Esophagus (tissue), 2 donors: ENCODE measurements around the gene SLC10A1. TPM values are rescaled to one million over a fixed set of nuclear protein-coding genes. Genes with fewer than 3 reads are reported as not detected.

Experiments
- H3K27ac ChIP-seq, 2 donors: one replicate each; pipeline ENCODE4 v1.5.1; 2013; ENCODE audit warnings: low read depth in 2 of 2, mild to moderate bottlenecking in 2 of 2, inconsistent platforms in 1 of 2, low read length in 1 of 2, moderate library complexity in 1 of 2
- H3K27me3 ChIP-seq, 2 donors: one replicate each; pipeline ENCODE4 v1.6.1; 2013; ENCODE audit warnings: low read length in 2 of 2, control low read depth in 1 of 2, mild to moderate bottlenecking in 1 of 2; ENCODE audit not compliant: insufficient read depth in 2 of 2, control insufficient read depth in 1 of 2
- H3K36me3 ChIP-seq, 2 donors: one replicate each; pipeline ENCODE4 v1.6.1; 2013; ENCODE audit warnings: low read length in 1 of 2; ENCODE audit not compliant: control insufficient read depth in 2 of 2, insufficient read depth in 2 of 2
- H3K4me1 ChIP-seq, 2 donors: one replicate each; pipeline ENCODE4 v1.6.1; 2013; ENCODE audit warnings: low read length in 1 of 2; ENCODE audit not compliant: control insufficient read depth in 2 of 2, insufficient read depth in 2 of 2
- H3K4me3 ChIP-seq, 2 donors: one replicate each; pipeline ENCODE4 v1.5.1; 2013; ENCODE audit warnings: low read length in 2 of 2, mild to moderate bottlenecking in 2 of 2, low read depth in 1 of 2, moderate library complexity in 1 of 2
- H3K9me3 ChIP-seq, 2 donors: one replicate each; pipeline ENCODE4 v1.6.1; 2013; ENCODE audit warnings: mild to moderate bottlenecking in 2 of 2, low read depth in 1 of 2, low read length in 1 of 2, moderate library complexity in 1 of 2; ENCODE audit not compliant: control insufficient read depth in 2 of 2, insufficient read depth in 1 of 2
- WGBS, 2 donors: extraction: QIAGEN DNeasy Blood & Tissue Kit; methylation state at CpG; one replicate each; pipeline ENCODE4 v1.1.7; 2013; 5-methylcytosine and 5-hydroxymethylcytosine counted together
- polyA plus RNA-seq, 2 donors: library from polyadenylated mRNA; stranded (reverse); fragments of 200-250 nt; gene quantifications; one replicate each; pipeline ENCODE4 v1.2.3, GENCODE V29; 2013
- donor health status: healthy with polysubstance abuse.
- donor health status: Bipolar disorder and iron deficiency.

The SLC10A1 gene
- polyA plus RNA-seq, 2 donors, result not detected

- Histone ChIP-seq H3K4me1 (no peaks in the 10 kb centered on the region), H3K27me3 (no peaks in the 10 kb centered on the region), H3K36me3 (peaks cover 16 to 21% of the 10 kb centered on the region in 2 donors), H3K9me3 (no peaks in the 10 kb centered on the region), H3K27ac (no peak overlapping the region), H3K4me3 (no peak overlapping the region)
- 81 to 94% methylated on average over 3 of the region's 3 CpGs for WGBS, 2 donors
Observed at GRCh38 chr14:69775012-69775411, 22.0 kb downstream of the SLC10A1 start.

DNA sequence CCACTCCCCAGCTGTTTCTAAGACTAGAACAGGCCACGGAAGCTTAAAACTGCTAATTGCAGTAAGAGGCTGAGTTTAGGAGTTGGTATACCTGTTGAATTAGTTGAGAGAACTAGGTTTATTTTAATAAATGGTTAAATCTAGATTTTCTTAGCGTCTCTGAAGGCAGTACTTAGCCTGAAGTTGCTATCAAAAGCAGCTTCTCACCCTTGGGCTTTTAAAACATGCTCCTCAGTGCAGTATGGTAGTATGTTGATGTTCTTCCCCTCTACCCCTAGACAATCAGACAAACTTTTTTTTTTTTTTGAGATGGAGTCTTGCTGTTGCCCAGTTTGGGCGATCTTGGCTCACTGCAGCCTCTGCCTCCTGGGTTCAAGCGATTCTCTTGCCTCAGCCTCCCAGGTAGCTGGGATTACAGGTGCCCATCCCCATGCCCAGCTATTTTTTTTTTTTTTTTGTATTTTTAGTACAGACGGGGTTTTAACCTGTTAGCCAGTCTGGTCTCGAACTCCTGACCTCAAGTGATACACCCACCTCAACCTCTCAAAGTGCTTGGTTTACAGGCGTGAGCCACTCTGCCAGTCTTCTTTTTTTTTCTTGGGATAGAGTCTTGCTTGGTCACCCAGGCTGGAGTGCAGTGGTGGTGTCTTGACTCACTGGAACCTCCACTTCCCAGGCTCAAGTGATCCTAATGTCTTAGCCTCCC lies 23.3 kb downstream of the SLC10A1 start:
- no peak overlapping the region for H3K27ac ChIP-seq
- no peaks in the 10 kb centered on the region for H3K9me3 ChIP-seq
- H3K4me1 ChIP-seq, result peaks cover 0 to 2% of the 10 kb centered on the region in 2 donors
- H3K4me3 ChIP-seq, result no peak overlapping the region
- H3K36me3 ChIP-seq, result peaks cover 18 to 26% of the 10 kb centered on the region in 2 donors
- WGBS, 2 donors, result 94 to 95% methylated on average over 7 of the region's 7 CpGs
- no peaks in the 10 kb centered on the region for H3K27me3 ChIP-seq

DNA sequence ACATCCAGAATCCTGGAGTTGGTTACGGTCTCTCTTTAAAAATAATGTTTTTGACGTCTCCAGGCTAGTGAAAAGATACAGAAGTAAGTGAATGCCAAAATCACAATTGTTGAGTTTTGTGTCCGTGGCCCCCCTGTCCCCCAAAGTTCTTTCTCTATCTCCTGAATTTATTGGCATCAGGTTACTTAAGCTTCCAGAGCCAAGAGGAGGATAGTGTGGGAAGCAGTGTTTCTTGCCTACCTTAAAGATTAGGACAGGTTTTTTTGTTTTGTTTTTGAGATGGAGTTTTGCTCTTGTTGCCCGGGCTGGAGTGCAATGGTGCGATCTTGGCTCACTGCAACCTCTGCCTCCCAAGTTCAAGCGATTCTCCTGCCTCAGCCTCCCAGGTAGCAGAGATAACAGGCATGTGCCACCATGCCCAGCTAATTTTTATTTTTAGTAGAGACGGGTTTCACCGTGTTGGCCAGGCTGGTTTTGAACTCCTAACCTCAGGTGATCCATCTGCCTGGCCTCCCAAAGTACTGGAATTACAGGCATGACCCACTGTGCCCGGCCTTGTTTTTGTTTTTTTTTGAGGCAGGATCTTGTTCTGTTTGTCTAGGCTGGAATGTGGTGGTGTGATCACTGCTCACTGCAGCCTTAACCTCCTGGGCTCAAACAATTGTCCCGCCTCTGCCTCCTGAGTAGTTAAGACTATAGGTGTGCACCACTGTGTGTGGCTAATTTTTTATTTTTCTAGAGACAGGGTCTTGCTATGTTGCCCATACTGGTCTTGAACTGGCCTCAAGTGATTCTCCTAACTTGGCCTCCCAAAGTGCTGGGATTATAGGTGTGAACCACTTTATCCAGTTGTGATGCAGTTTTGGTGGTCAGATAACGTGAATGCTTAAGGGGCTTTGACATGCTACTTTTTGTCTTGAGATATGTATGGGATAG lies 24.7 kb downstream of the SLC10A1 start:
- 87 to 88% methylated on average over 11 of the region's 11 CpGs for WGBS, 2 donors
- H3K27ac ChIP-seq, result no peak overlapping the region
- no peak overlapping the region for H3K4me3 ChIP-seq
- H3K9me3 ChIP-seq, result no peaks in the 10 kb centered on the region
- peaks cover 0 to 2% of the 10 kb centered on the region in 2 donors for H3K4me1 ChIP-seq
- no peaks in the 10 kb centered on the region for H3K27me3 ChIP-seq
- H3K36me3 ChIP-seq, result peaks cover 16 to 19% of the 10 kb centered on the region in 2 donors

DNA sequence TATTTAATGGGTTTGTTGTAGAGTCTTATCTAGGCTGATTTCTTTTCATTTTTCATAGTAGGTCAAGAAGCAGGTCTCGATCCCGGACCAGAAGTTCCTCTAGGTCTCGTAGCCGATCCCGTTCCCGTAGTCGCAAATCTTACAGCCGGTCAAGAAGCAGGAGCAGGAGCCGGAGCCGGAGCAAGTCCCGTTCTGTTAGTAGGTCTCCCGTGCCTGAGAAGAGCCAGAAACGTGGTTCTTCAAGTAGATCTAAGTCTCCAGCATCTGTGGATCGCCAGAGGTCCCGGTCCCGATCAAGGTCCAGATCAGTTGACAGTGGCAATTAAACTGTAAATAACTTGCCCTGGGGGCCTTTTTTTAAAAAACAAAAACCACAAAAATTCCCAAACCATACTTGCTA lies 25.9 kb downstream of the SLC10A1 start:
- Histone ChIP-seq H3K27me3 (no peaks in the 10 kb centered on the region), H3K36me3 (peaks cover 16 to 19% of the 10 kb centered on the region in 2 donors), H3K4me3 (peak overlapping the region; percentile 31 to 33), H3K27ac (no peak overlapping the region), H3K9me3 (no peaks in the 10 kb centered on the region), H3K4me1 (peaks cover 0 to 2% of the 10 kb centered on the region in 2 donors)
- 94 to 96% methylated on average over 16 of the region's 16 CpGs for WGBS, 2 donors

- H3K36me3 ChIP-seq, result peaks cover 15 to 19% of the 10 kb centered on the region in 2 donors
- no peaks in the 10 kb centered on the region for H3K27me3 ChIP-seq
- H3K4me1 ChIP-seq, result peaks cover 0 to 2% of the 10 kb centered on the region in 2 donors
- WGBS, 2 donors, result 81 to 82% methylated on average over 3 of the region's 3 CpGs
- no peak overlapping the region for H3K27ac ChIP-seq
- H3K9me3 ChIP-seq, result no peaks in the 10 kb centered on the region
- H3K4me3 ChIP-seq, result peak overlapping the region in 1 of 2 donors; percentile 44
Observed at GRCh38 chr14:69770559-69770958, 26.5 kb downstream of the SLC10A1 start.

GRCh38 chr14:69769623-69770022 lies 27.4 kb downstream of the SLC10A1 start:
- Histone ChIP-seq H3K4me3 (peak overlapping the region; percentile 42 to 44), H3K9me3 (no peaks in the 10 kb centered on the region), H3K27me3 (no peaks in the 10 kb centered on the region), H3K27ac (peak overlapping the region in 1 of 2 donors; percentile 1), H3K36me3 (peaks cover 14 to 19% of the 10 kb centered on the region in 2 donors), H3K4me1 (peaks cover 0 to 2% of the 10 kb centered on the region in 2 donors)
- WGBS, 2 donors, result 86 to 93% methylated on average over 22 of the region's 22 CpGs

DNA sequence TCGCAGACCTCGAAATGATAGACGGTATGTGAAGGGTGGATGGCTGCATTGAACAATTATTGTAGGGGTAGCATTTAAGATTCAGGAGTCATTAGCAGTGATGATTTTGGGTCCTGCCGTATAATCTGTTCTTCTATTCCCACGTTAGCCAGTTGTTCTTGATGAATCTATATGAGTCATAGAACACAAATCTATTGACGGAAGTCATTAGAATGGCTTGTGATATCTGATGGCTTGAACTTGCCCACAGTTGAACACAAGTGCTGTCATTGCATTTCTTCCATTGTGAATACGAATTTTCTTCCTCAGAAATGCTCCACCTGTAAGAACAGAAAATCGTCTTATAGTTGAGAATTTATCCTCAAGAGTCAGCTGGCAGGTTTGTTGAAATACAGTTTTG lies 28.2 kb downstream of the SLC10A1 start:
- Histone ChIP-seq H3K36me3 (peaks cover 14 to 16% of the 10 kb centered on the region in 2 donors), H3K4me1 (peaks cover 0 to 2% of the 10 kb centered on the region in 2 donors), H3K27me3 (no peaks in the 10 kb centered on the region), H3K4me3 (peak overlapping the region; percentile 88 to 98), H3K9me3 (no peaks in the 10 kb centered on the region), H3K27ac (peak overlapping the region in 1 of 2 donors; percentile 54)
- 64 to 74% methylated on average over 8 of the region's 8 CpGs for WGBS, 2 donors

DNA sequence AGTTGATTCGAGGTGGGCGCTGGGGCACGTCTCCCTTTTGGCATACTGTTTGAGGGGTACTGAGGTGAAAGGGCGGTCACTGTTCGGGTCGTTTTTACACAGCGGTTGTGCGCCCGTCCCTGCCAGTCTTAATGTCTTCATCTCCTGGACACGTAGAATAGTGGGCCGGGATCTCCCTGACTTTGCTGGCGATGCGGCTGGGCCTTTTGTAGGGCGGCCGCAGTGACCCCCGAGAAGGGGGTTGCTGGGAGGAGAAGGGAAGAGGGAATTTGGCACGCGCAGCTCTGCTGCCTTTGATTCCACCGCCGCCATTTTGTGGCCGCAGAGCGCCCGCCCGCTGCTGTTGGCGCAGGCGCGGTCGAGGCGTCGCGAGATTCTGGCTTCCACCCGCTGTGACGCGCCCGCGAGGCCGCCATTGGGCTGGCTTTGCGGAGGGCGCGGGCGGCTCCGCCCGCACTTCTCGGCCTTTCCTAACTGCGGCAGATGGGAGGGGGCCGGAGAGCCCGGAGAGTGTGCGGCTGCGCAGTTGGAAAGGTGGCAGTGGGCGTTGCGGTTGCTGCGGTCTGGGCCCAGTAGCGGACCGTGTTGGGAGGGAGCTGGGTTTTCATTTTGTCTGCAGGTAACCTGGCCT lies 29.6 kb downstream of the SLC10A1 start:
- peak overlapping the region; percentile 98 to 100 for H3K27ac ChIP-seq
- WGBS, 2 donors, result 0 to 1% methylated on average over 52 to 54 of the region's 54 CpGs
- peaks cover 0 to 2% of the 10 kb centered on the region in 2 donors for H3K4me1 ChIP-seq
- peak overlapping the region; percentile 88 to 98 for H3K4me3 ChIP-seq
- no peaks in the 10 kb centered on the region for H3K27me3 ChIP-seq
- H3K36me3 ChIP-seq, result peaks cover 9 to 13% of the 10 kb centered on the region in 2 donors
- no peaks in the 10 kb centered on the region for H3K9me3 ChIP-seq

DNA sequence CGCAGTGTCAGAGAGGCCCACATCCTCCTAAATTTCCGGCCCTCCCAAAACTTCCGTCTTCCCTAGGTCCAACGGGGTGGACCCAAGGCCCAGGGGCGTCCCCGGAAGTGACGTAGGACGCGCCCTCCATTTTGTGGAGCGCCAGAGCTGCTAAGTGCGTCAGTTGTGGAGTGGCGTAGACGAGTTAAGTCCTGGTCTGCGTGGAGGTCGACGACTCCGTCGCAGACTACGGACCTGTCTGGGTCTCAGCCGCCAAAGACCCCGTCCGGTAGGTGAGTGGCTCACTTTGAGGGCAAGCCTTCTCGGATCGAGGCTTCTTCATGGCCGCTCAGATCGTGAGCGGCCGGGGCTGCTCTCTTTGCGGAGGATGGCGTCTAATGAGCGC lies 30.1 kb downstream of the SLC10A1 start, which contains the start of gene SRSF5:
Gene SRSF5 (plus strand): TSS at position 159 of the 385 bp plus-strand sequence. CDS start 1,015 bp downstream, outside the sequence.
- H3K4me1 ChIP-seq, result peaks cover 0 to 2% of the 10 kb centered on the region in 2 donors
- no peaks in the 10 kb centered on the region for H3K9me3 ChIP-seq
- H3K27me3 ChIP-seq, result no peaks in the 10 kb centered on the region
- H3K27ac ChIP-seq, result peak within 1 kb of the TSS; percentile 98 to 100
- H3K4me3 ChIP-seq, result peak within 1 kb of the TSS; percentile 88 to 98
- WGBS, 2 donors, result 0% methylated on average over 31 of the region's 31 CpGs
- peaks cover 6 to 12% of the 10 kb centered on the region in 2 donors for H3K36me3 ChIP-seq
